Measurements from ENCODE around the gene TMEM253. TPM values are rescaled to one million over a fixed set of nuclear protein-coding genes. Genes with fewer than 3 reads are reported as not detected.

TMEM253 gene
- total and polyA plus RNA-seq, 9 of the 15 experiments (the other 6 are each of a cell fraction or from before 2014, with no cell fraction given), result 0.11 to 0.61 (median 0.26) TPM; not detected in 3

DNA sequence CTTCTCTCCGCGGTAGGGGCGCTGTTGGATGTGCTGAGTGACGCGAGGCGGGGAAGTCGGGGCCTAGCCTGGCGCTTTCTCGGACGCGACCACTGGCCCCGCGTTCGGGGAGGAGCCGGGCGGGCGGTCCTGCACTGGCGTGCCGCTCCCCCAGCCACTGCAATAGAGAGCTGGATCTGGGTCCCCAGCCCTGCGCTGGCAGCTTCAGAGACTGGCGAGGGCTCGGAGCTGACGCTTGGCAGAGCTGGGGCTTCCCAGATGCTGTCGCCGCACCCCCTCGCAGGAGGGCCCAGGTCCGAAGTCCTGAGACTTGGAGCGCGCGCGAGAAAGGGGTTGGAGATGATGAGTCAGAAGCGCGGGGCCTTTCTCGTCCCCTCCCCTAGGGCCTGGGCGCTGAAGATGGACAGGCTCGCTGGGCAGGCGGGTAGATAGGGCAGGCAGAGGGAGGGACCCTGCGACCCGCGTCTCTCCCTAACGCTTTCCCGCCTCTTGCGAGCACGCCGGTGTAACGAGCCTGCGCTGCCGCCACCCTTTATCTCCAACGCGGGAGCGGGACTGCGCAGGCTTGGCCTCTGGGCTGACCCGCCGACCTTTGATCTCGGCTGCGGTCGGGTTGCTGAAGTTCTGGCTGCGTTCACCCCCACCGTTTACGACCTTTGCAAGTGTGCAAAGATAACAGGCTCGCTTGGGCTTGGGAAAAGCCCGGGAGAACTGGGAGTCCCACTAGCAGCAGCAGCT lies 3.0 kb downstream of the TMEM253 start (continued):
- TF ChIP-seq LEF1 (IDR thresholded peaks at IDR 0.05) (peak; percentile 80), JUND (IDR thresholded peaks at IDR 0.05; ENCODE audit: borderline replicate concordance, low read depth, low read length) (peak; percentile 90), JUND (tag; IDR thresholded peaks at IDR 0.05; ENCODE audit: borderline replicate concordance, low read depth, low read length) (peak; percentile 85; the same call in 1 of the 3 replicates), ZFPM2 (CRISPR knock-in tag; IDR thresholded peaks at IDR 0.05) (no peak), NR4A1 (CRISPR knock-in tag; IDR thresholded peaks at IDR 0.05) (no peak), NR4A1 (tag; IDR thresholded peaks at IDR 0.05) (peak; percentile 33; the same call in 1 of the 2 replicates), U2AF2 (optimal IDR thresholded peaks at IDR 0.05; ENCODE audit: low read depth, low read length) (no peak), PHF20 (IDR thresholded peaks at IDR 0.05; ENCODE audit: partially characterized antibody) (no peak), TEAD4 (IDR thresholded peaks at IDR 0.05; ENCODE audit: low read length) (peak; percentile 42), TEAD4 (CRISPR knock-in tag; IDR thresholded peaks at IDR 0.05; ENCODE audit: borderline replicate concordance) (no peak), BHLHE40 (IDR thresholded peaks at IDR 0.05; ENCODE audit: low read length) (peak; percentile 92), ZBTB8A (IDR thresholded peaks at IDR 0.05; ENCODE audit: partially characterized antibody) (no peak), TCFL5 (CRISPR knock-in tag; conservative IDR thresholded peaks at IDR 0.05) (no peak), MYNN (IDR thresholded peaks at IDR 0.05) (peak; percentile 44; the same call in 1 of the 2 replicates), MYNN (CRISPR knock-in tag; IDR thresholded peaks at IDR 0.05) (no peak), PURB (CRISPR knock-in tag; IDR thresholded peaks at IDR 0.05; ENCODE audit: low read depth) (no peak), MAFF (IDR thresholded peaks at IDR 0.05; ENCODE audit: low read length) (peak; percentile 42; the same call in 1 of the 2 replicates), ZNF311 (CRISPR knock-in tag; IDR thresholded peaks at IDR 0.05) (no peak), ZNF12 (CRISPR knock-in tag; IDR thresholded peaks at IDR 0.05) (no peak), NFE2L1 (tag; IDR thresholded peaks at IDR 0.05; ENCODE audit: borderline replicate concordance, low read depth) (no peak)
- TF ChIP-seq, protein P1, sequence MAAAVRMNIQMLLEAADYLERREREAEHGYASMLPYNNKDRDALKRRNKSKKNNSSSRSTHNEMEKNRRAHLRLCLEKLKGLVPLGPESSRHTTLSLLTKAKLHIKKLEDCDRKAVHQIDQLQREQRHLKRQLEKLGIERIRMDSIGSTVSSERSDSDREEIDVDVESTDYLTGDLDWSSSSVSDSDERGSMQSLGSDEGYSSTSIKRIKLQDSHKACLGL (CRISPR knock-in tag; IDR thresholded peaks at IDR 0.05; ENCODE audit: borderline replicate concordance, poor library complexity, severe bottlenecking), result no peak
- TF ChIP-seq, protein P2, sequence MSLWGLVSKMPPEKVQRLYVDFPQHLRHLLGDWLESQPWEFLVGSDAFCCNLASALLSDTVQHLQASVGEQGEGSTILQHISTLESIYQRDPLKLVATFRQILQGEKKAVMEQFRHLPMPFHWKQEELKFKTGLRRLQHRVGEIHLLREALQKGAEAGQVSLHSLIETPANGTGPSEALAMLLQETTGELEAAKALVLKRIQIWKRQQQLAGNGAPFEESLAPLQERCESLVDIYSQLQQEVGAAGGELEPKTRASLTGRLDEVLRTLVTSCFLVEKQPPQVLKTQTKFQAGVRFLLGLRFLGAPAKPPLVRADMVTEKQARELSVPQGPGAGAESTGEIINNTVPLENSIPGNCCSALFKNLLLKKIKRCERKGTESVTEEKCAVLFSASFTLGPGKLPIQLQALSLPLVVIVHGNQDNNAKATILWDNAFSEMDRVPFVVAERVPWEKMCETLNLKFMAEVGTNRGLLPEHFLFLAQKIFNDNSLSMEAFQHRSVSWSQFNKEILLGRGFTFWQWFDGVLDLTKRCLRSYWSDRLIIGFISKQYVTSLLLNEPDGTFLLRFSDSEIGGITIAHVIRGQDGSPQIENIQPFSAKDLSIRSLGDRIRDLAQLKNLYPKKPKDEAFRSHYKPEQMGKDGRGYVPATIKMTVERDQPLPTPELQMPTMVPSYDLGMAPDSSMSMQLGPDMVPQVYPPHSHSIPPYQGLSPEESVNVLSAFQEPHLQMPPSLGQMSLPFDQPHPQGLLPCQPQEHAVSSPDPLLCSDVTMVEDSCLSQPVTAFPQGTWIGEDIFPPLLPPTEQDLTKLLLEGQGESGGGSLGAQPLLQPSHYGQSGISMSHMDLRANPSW (CRISPR knock-in tag; IDR thresholded peaks at IDR 0.05), result no peak
- TF ChIP-seq, protein P3, sequence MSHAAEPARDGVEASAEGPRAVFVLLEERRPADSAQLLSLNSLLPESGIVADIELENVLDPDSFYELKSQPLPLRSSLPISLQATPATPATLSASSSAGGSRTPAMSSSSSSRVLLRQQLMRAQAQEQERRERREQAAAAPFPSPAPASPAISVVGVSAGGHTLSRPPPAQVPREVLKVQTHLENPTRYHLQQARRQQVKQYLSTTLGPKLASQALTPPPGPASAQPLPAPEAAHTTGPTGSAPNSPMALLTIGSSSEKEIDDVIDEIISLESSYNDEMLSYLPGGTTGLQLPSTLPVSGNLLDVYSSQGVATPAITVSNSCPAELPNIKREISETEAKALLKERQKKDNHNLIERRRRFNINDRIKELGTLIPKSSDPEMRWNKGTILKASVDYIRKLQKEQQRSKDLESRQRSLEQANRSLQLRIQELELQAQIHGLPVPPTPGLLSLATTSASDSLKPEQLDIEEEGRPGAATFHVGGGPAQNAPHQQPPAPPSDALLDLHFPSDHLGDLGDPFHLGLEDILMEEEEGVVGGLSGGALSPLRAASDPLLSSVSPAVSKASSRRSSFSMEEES (CRISPR knock-in tag; IDR thresholded peaks at IDR 0.05), result no peak

Data from K562 (cell line).